Heart left ventricle (tissue), 13 donors: ENCODE measurements around the gene HDAC8.

ENCODE experiments used
- CTCF ChIP-seq, 12 donors: fragments of 200-600 bp; sonication (generic) in 4 of 12; IDR thresholded peaks; one replicate each; pipeline versions ENCODE4 v1.5.0 to v1.8.0; 2018 to 2022; ENCODE audit warnings: antibody characterized with exemption in 12 of 12, mild to moderate bottlenecking in 5 of 12
- POLR2A ChIP-seq, 2 donors: fragments of 450-650 bp; IDR thresholded peaks; one replicate each; pipeline ENCODE4 v1.6.1; 2017; ENCODE audit warnings: antibody characterized with exemption in 2 of 2, mild to moderate bottlenecking in 2 of 2, moderate library complexity in 2 of 2
- donor health status: ischemic (EF 13 %, LVEDD 7.1; RV severe dilation, severe dysfunction).
- donor health status: DM: no; HTN: yes; CAD: no.
- donor health status: DM: no; HTN: no; CAD: no.
- donor health status: ischemic (EF 25% LVEDD 6.9; RV normal size, moderate dysfunction).
- donor health status: ischemic (EF 25% LVEDD 5.7; RV mildly dilated, moderate dysfunction).
- donor health status: ischemic (EF 35%, LVEDD 5.7; RV mildly dilated, moderate dysfunction).
- donor health status: nonischemic (EF 11% LVEDD 7.7; RV severe dilation, severe dysfunction).
- donor health status: DM: yes; HTN: yes; CAD: no.
- donor health status: PGD.
- donor health status: ischemic (EF 29% LVEDD 5.4; RV normal size, mild dysfunction).
- donor health status: nonischemic (EF 23%, LVEDD 6.1; RV moderate dilation, normal function).

DNA sequence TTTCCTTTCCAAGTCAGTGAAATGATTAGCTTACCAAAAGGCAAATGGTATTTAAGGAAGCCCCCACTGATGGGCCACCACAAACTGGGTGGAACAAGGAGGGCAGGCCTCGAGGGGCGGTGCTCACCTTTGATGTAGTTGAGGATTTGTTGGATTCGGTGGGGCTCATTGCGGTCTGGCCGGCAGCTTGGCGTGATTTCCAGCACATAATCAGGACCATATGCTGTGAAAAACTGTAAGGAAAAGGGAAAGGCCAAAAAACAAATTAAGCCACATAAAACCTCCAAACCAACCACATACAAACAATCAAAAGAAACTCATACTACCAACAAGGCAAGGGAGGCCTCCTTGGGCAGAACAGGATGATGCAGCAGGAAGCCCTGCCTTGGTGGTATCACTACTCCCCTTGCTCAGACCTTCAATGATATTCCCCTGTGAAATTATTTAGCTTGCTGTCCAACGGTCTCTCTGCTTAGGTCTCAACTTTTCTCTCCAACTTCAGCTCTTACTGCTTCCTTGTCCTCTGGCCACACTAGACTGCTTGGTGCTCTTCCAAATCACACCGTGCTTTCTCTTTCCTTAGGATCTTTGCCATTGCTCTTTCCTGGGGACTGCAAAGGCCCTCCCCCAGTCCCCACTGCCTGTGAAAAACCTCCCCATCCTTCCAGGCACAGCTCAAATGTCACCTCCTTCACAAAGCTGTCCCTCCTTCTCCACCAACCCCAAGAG lies 220.9 kb downstream of the HDAC8 start:
- TF ChIP-seq CTCF (IDR thresholded peaks at IDR 0.05), result no peak
- TF ChIP-seq POLR2A (IDR thresholded peaks at IDR 0.05), result no peak
